CD14-positive monocyte (primary cell): Measurements from ENCODE around the gene TMEM117. TPM values are rescaled to one million over a fixed set of nuclear protein-coding genes. Genes with fewer than 3 reads are reported as not detected.

Experiments used
- DNase-seq, 3 donors: peaks; one replicate each; pipeline ENCODE4 v3.0.0-alpha.2; 2011 to 2022
- H2AFZ ChIP-seq: 2 replicates; pipeline ENCODE4 v1.6.0; 2012; ENCODE audit warnings: mild to moderate bottlenecking, low read depth, low read length, inconsistent platforms; ENCODE audit not compliant: insufficient read depth, poor library complexity, severe bottlenecking
- H3K27ac ChIP-seq, 2 donors: 1 replicate in 1 of 2; 2 replicates in 1 of 2; pipeline ENCODE4 v1.5.1; 2012 to 2013; ENCODE audit warnings: low read length in 2 of 2, control low read depth in 1 of 2, inconsistent platforms in 1 of 2, low read depth in 1 of 2, mild to moderate bottlenecking in 1 of 2
- H3K27me3 ChIP-seq, 2 donors: one replicate each; pipeline versions ENCODE4 v1.6.0 to v1.6.1; 2011 to 2013; ENCODE audit warnings: low read length in 2 of 2; ENCODE audit not compliant: control insufficient read depth in 2 of 2, insufficient read depth in 2 of 2
- H3K36me3 ChIP-seq, 2 donors: replicated peaks in 1 of 2; 1 replicate in 1 of 2; 2 replicates in 1 of 2; pipeline versions ENCODE4 v1.5.1 to v1.6.1; 2012 to 2013; ENCODE audit warnings: low read length in 2 of 2, control low read depth in 1 of 2, inconsistent platforms in 1 of 2, mild to moderate bottlenecking in 1 of 2; ENCODE audit not compliant: insufficient read depth in 2 of 2, control insufficient read depth in 1 of 2
- H3K4me1 ChIP-seq, 2 donors: 1 replicate in 1 of 2; 2 replicates in 1 of 2; pipeline versions ENCODE4 v1.5.1 to v1.6.1; 2012 to 2013; ENCODE audit warnings: low read length in 2 of 2, control low read depth in 1 of 2, inconsistent platforms in 1 of 2, mild to moderate bottlenecking in 1 of 2, moderate library complexity in 1 of 2; ENCODE audit not compliant: insufficient read depth in 2 of 2, control insufficient read depth in 1 of 2
- H3K4me2 ChIP-seq: replicated peaks from 2 replicates; pipeline ENCODE3; 2012; ENCODE audit warnings: low read length, moderate library complexity, mild to moderate bottlenecking; ENCODE audit not compliant: poor library complexity, severe bottlenecking; ENCODE audit errors: extremely low read depth
- H3K4me3 ChIP-seq, 3 experiments: fragments of 200-600 bp in 1 of 3; sonication (generic) in 1 of 3; replicated peaks in 1 of 3; 1 replicate in 2 of 3; 2 replicates in 1 of 3; pipeline ENCODE4 v1.5.1; 2011 to 2013; ENCODE audit warnings: low read length in 3 of 3, mild to moderate bottlenecking in 3 of 3, control low read depth in 2 of 3, low read depth in 2 of 3, inconsistent platforms in 1 of 3, moderate library complexity in 1 of 3
- H3K79me2 ChIP-seq: 2 replicates; pipeline ENCODE4 v1.6.0; 2012; ENCODE audit warnings: mild to moderate bottlenecking, control low read depth, inconsistent platforms, low read length, moderate library complexity; ENCODE audit not compliant: insufficient read depth
- H3K9ac ChIP-seq: 2 replicates; pipeline ENCODE4 v1.6.0; 2017; ENCODE audit warnings: low read length, mild to moderate bottlenecking; ENCODE audit not compliant: insufficient read depth, poor library complexity, severe bottlenecking
- H3K9me3 ChIP-seq, 2 donors: replicated peaks in 1 of 2; 1 replicate in 1 of 2; 2 replicates in 1 of 2; pipeline versions ENCODE4 v1.5.1 to v1.6.1; 2012 to 2013; ENCODE audit warnings: low read length in 2 of 2, control low read depth in 1 of 2; ENCODE audit not compliant: control insufficient read depth in 1 of 2, insufficient read depth in 1 of 2
- H4K20me1 ChIP-seq: 2 replicates; pipeline ENCODE4 v1.6.0; 2012; ENCODE audit warnings: mild to moderate bottlenecking, low read length, control low read depth, moderate library complexity; ENCODE audit not compliant: insufficient read depth
- H3K27ac Mint-ChIP-seq, 7 donors: one replicate each; pipeline ENCODE4 v1.8.0; 2020; ENCODE audit warnings: mild to moderate bottlenecking in 7 of 7, mixed read lengths in 7 of 7, moderate library complexity in 6 of 7, inconsistent platforms in 2 of 7
- H3K27me3 Mint-ChIP-seq, 3 donors: one replicate each; pipeline ENCODE4 v1.8.0; 2021 to 2022; ENCODE audit warnings: low read depth in 3 of 3, mild to moderate bottlenecking in 3 of 3, mixed read lengths in 3 of 3, moderate library complexity in 3 of 3, inconsistent platforms in 1 of 3
- H3K36me3 Mint-ChIP-seq, 2 donors: one replicate each; pipeline ENCODE4 v1.8.0; 2020; ENCODE audit warnings: mixed read lengths in 2 of 2, inconsistent platforms in 1 of 2, mild to moderate bottlenecking in 1 of 2
- H3K4me1 Mint-ChIP-seq: one replicate; pipeline ENCODE4 v1.8.0; 2020; ENCODE audit warnings: mild to moderate bottlenecking, mixed read lengths
- H3K4me3 Mint-ChIP-seq, 2 donors: one replicate each; pipeline ENCODE4 v1.8.0; 2020; ENCODE audit warnings: mild to moderate bottlenecking in 2 of 2, mixed read lengths in 2 of 2, moderate library complexity in 1 of 2
- H3K9me3 Mint-ChIP-seq, 7 donors: one replicate each; pipeline ENCODE4 v1.8.0; 2020 to 2022; ENCODE audit warnings: mixed read lengths in 7 of 7, mild to moderate bottlenecking in 6 of 7, moderate library complexity in 6 of 7, inconsistent platforms in 2 of 7
- WGBS: methylation state at CpG from one replicate; pipeline ENCODE4 v1.1.5; 2013; ENCODE audit warnings: missing lambda C conversion rate; ENCODE audit not compliant: insufficient coverage; 5-methylcytosine and 5-hydroxymethylcytosine counted together
- intact Hi-C, 2 donors: fragments of 100-400 bp; cut with micrococcal nuclease; formaldehyde crosslinking; loops; one replicate each; pipeline versions ENCODE4 v1.15.0 to v1.15.1; 2023
- polyA plus RNA-seq, 3 donors: library from polyadenylated mRNA; depleted of rRNA in 1 of 3; unstranded in 2 of 3; stranded (reverse) in 1 of 3; fragments of 300-500 nt in 2 of 3; fragments of >200 nt in 1 of 3; fragmentation: Illumina TruSeq in 2 of 3; gene quantifications; 1 replicate in 2 of 3; 2 replicates in 1 of 3; pipeline ENCODE4 v1.2.3, GENCODE V29; 2012 to 2021
- TF ChIP-seq, protein P1 (sequence below): fragments of 200-600 bp; IDR thresholded peaks from one replicate; pipeline ENCODE4 v1.8.0; 2022; ENCODE audit warnings: antibody characterized with exemption, mild to moderate bottlenecking

Gene TMEM117
- polyA plus RNA-seq, 3 donors = 0.11 to 0.42 TPM; not detected in 1

DNA sequence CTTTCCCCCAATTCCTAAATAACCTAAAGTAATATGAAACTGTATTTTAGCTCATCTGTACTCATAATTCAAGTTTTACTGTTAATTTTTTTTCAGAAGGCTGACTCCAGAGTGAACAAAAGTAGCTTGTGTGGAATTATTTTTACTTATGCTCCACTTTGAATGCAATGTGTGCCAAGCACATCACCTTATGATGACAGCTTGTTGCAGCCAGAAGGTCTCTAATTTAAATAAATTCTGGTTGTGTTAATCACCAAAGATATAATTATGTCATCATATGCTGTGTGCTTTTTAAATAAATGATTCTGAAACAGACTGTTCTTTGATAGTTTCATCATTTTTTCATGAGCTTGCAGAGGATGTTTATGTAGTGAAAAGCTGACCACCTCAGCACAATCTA is 283.1 kb downstream of the TMEM117 start:
- H3K4me3 ChIP-seq = no peak overlapping the region
- Mint-ChIP-seq H3K27me3 (no peaks in the 10 kb centered on the region), H3K4me3 (no peak overlapping the region), H3K36me3 (no peaks in the 10 kb centered on the region), H3K9me3 (peaks cover 3 to 18% (median 12%) of the 10 kb centered on the region in 7 donors), H3K27ac (no peak overlapping the region), H3K4me1 (no peaks in the 10 kb centered on the region)
- H3K79me2 ChIP-seq = no peaks in the 10 kb centered on the region
- H3K27me3 ChIP-seq = no peaks in the 10 kb centered on the region
- no peak overlapping the region for H3K9ac ChIP-seq
- no peak overlapping the region for H3K4me2 ChIP-seq
- H2AFZ ChIP-seq = no peak overlapping the region
- H3K36me3 ChIP-seq = no peaks in the 10 kb centered on the region
- no peaks in the 10 kb centered on the region for H4K20me1 ChIP-seq
- intact Hi-C loops = no loop called here
- TF ChIP-seq, protein P1, sequence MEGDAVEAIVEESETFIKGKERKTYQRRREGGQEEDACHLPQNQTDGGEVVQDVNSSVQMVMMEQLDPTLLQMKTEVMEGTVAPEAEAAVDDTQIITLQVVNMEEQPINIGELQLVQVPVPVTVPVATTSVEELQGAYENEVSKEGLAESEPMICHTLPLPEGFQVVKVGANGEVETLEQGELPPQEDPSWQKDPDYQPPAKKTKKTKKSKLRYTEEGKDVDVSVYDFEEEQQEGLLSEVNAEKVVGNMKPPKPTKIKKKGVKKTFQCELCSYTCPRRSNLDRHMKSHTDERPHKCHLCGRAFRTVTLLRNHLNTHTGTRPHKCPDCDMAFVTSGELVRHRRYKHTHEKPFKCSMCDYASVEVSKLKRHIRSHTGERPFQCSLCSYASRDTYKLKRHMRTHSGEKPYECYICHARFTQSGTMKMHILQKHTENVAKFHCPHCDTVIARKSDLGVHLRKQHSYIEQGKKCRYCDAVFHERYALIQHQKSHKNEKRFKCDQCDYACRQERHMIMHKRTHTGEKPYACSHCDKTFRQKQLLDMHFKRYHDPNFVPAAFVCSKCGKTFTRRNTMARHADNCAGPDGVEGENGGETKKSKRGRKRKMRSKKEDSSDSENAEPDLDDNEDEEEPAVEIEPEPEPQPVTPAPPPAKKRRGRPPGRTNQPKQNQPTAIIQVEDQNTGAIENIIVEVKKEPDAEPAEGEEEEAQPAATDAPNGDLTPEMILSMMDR = no peak
- no peaks in the 10 kb centered on the region for H3K4me1 ChIP-seq
- peaks cover 10 to 16% of the 10 kb centered on the region in 2 donors for H3K9me3 ChIP-seq
- no peak for DNase-seq
- H3K27ac ChIP-seq = no peak overlapping the region

DNA sequence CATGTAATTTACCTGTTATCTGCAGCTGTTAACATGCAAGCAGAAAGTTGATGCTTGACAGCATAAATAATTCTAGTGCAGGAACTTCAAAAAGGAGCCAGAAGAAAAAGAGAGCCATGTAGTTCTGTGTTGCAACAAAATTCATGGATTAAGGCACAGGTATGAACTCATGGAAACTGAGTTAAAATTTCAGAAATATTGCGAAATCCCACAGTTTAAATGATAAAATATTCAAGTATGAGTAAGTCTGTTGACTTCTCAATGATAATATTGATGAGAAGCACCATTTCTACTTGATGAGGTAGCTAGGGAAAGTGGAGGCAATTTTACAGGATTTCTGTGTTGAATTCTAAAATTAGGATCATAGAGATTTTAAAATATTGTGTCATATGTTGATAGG is 290.9 kb downstream of the TMEM117 start:
- no peaks in the 10 kb centered on the region for H3K79me2 ChIP-seq
- H3K36me3 Mint-ChIP-seq = no peaks in the 10 kb centered on the region
- no peaks in the 10 kb centered on the region for H3K27me3 ChIP-seq
- H3K27ac Mint-ChIP-seq = no peak overlapping the region
- no peak overlapping the region for H3K4me3 Mint-ChIP-seq
- H3K4me2 ChIP-seq = no peak overlapping the region
- H2AFZ ChIP-seq = no peak overlapping the region
- intact Hi-C loops = no loop called here
- no peak overlapping the region for H3K27ac ChIP-seq
- no peaks in the 10 kb centered on the region for H3K9me3 ChIP-seq
- H3K4me1 ChIP-seq = no peaks in the 10 kb centered on the region
- H3K4me3 ChIP-seq = no peak overlapping the region
- DNase-seq = no peak
- H3K9ac ChIP-seq = no peak overlapping the region
- peaks cover 3 to 17% (median 10%) of the 10 kb centered on the region in 7 donors for H3K9me3 Mint-ChIP-seq
- H3K4me1 Mint-ChIP-seq = no peaks in the 10 kb centered on the region
- H3K36me3 ChIP-seq = no peaks in the 10 kb centered on the region
- WGBS = 60% methylated on average over 1 of the region's 1 CpG
- TF ChIP-seq, protein P1 = no peak
- peaks cover 0 to 3% (median 0%) of the 10 kb centered on the region in 3 donors for H3K27me3 Mint-ChIP-seq
- H4K20me1 ChIP-seq = no peaks in the 10 kb centered on the region
